K562 (cell line): ENCODE results near the gene LPCAT2. TPM values are rescaled to one million over a fixed set of nuclear protein-coding genes. Genes with fewer than 3 reads are reported as not detected.
A peak's percentile ranks its signal among the peaks of the same experiment; 100 is the strongest.

Experiments
- ATAC-seq: fragments of 200-7000 bp; cut with Tn5 transposase; 3 replicates; pipeline ENCODE4 v1.9.1; 2020; ENCODE audit warnings: moderate library complexity
- BruUV-seq: library from RNA; stranded (reverse); fragments of 400-500 nt; replicated peaks from 2 replicates; lab custom pipeline; 2021; lab: Mats Ljungman, UMichigan
- CTCF ChIA-PET: fragments of 300-600 bp; formaldehyde crosslinking; extraction: SDS; loops from one replicate; lab custom pipeline; 2021; ENCODE audit warnings: low intra/inter-chr PET ratio; lab: Yijun Ruan, JAX
- POLR2A ChIA-PET: fragments of 300-600, 350-650 bp; sonication (Branson Sonifier 250); formaldehyde crosslinking; extraction: SDS; loops from one replicate; lab custom pipeline; 2021; ENCODE audit warnings: antibody characterized with exemption, inconsistent platforms; lab: Yijun Ruan, JAX
- DNase-seq, 4 experiments: peaks; one replicate each; pipeline versions ENCODE4 v3.0.0 to v3.0.0-alpha.2; 2011 to 2018; ENCODE audit warnings: low spot score in 3 of 4, mixed read lengths in 3 of 4; ENCODE audit errors: extremely low read depth in 1 of 4
- FAIRE-seq: peaks from 2 replicates; lab custom pipeline; 2011; peaks lifted over from hg19 to GRCh38; lab: Jason Lieb, UNC
- H2AFZ ChIP-seq: 2 replicates; pipeline ENCODE4 v1.6.0; 2011; ENCODE audit warnings: low read depth, low read length, control low read depth, inconsistent platforms
- H3K27ac ChIP-seq: fragments of 200-600 bp; 3 replicates; pipeline ENCODE4 v1.8.0; 2011; ENCODE audit warnings: low read depth, mild to moderate bottlenecking, control low read depth, inconsistent platforms, low read length, moderate library complexity, mixed read lengths; ENCODE audit errors: extremely low read depth
- H3K27me3 ChIP-seq, 2 experiments: fragments of 300-600 bp in 1 of 2; 2 replicates in 1 of 2; 3 replicates in 1 of 2; pipeline versions ENCODE4 v1.6.0 to v1.8.0; 2011; ENCODE audit warnings: inconsistent platforms in 2 of 2, low read length in 2 of 2, mild to moderate bottlenecking in 1 of 2, mixed read lengths in 1 of 2, moderate library complexity in 1 of 2; ENCODE audit not compliant: control insufficient read depth in 2 of 2, insufficient read depth in 2 of 2
- H3K36me3 ChIP-seq: fragments of 300-600 bp; 3 replicates; pipeline ENCODE4 v1.8.0; 2011; ENCODE audit warnings: mild to moderate bottlenecking, low read length, inconsistent platforms; ENCODE audit not compliant: control insufficient read depth, insufficient read depth
- H3K4me1 ChIP-seq, 2 experiments: fragments of 200-600 bp in 1 of 2; replicated peaks in 1 of 2; 2 replicates in 1 of 2; 3 replicates in 1 of 2; pipeline versions ENCODE4 v1.5.1 to v1.8.0; 2011; ENCODE audit warnings: inconsistent platforms in 2 of 2, low read length in 2 of 2, mild to moderate bottlenecking in 1 of 2, mixed read lengths in 1 of 2, moderate library complexity in 1 of 2; ENCODE audit not compliant: control insufficient read depth in 2 of 2, insufficient read depth in 2 of 2
- H3K4me2 ChIP-seq: 2 replicates; pipeline ENCODE4 v1.6.1; 2011; ENCODE audit warnings: low read length, control low read depth, inconsistent platforms, mixed read lengths; ENCODE audit not compliant: insufficient read depth
- H3K4me3 ChIP-seq: fragments of 200-600 bp; sonication (generic), shearing (Covaris generic); 2 replicates; pipeline ENCODE4 v1.5.1; 2016; ENCODE audit warnings: control low read depth, inconsistent platforms
- H3K79me2 ChIP-seq: fragments of 200-600 bp; 3 replicates; pipeline ENCODE4 v1.8.0; 2011; ENCODE audit warnings: low read length, inconsistent platforms; ENCODE audit not compliant: control insufficient read depth, insufficient read depth
- H3K9ac ChIP-seq, 2 experiments: 2 replicates each; pipeline versions ENCODE4 v1.6.0 to v1.6.1; 2011; ENCODE audit warnings: low read depth in 2 of 2, low read length in 2 of 2, control low read depth in 1 of 2, inconsistent platforms in 1 of 2, mild to moderate bottlenecking in 1 of 2, mixed read lengths in 1 of 2; ENCODE audit not compliant: insufficient read depth in 1 of 2
- H3K9me1 ChIP-seq: one replicate; pipeline ENCODE4 v1.6.0; 2011; ENCODE audit warnings: inconsistent platforms, mild to moderate bottlenecking, low read length, moderate library complexity; ENCODE audit not compliant: control insufficient read depth, insufficient read depth
- H3K9me3 ChIP-seq: replicated peaks from 2 replicates; pipeline ENCODE4 v1.5.1; 2011; ENCODE audit warnings: low read depth, low read length, inconsistent platforms; ENCODE audit not compliant: control insufficient read depth, insufficient read depth
- H4K20me1 ChIP-seq: replicated peaks from 2 replicates; pipeline ENCODE4 v1.6.1; 2011; ENCODE audit warnings: low read length, inconsistent platforms, mixed read lengths; ENCODE audit not compliant: control insufficient read depth, insufficient read depth
- E2F1 ChIP-seq: sonication (generic); formaldehyde crosslinking; IDR thresholded peaks from 2 replicates; pipeline ENCODE4 v1.8.1; 2023; ENCODE audit warnings: mild to moderate bottlenecking, missing genetic modification reagents, moderate library complexity
- ESRRA ChIP-seq: fragments of 450-650 bp; IDR thresholded peaks from 2 replicates; pipeline ENCODE4 v1.6.1; 2014; ENCODE audit warnings: low read depth, mild to moderate bottlenecking, moderate library complexity, borderline replicate concordance
- MEF2D ChIP-seq: conservative IDR thresholded peaks from 2 replicates; pipeline ENCODE4 v1.6.1; 2016; ENCODE audit warnings: low read depth, missing genetic modification characterization, missing compliant biosample characterization
- NCOA2 ChIP-seq, 2 experiments: fragments of 450-650 bp; IDR thresholded peaks; 2 replicates each; pipeline ENCODE4 v1.6.1; 2018; ENCODE audit warnings: mild to moderate bottlenecking in 2 of 2, moderate library complexity in 1 of 2; ENCODE audit not compliant: partially characterized antibody in 2 of 2
- POLR2H ChIP-seq: IDR thresholded peaks from 2 replicates; pipeline ENCODE4 v1.6.1; 2016; ENCODE audit warnings: missing genetic modification characterization, low read depth, mild to moderate bottlenecking, control low read depth, missing compliant biosample characterization, moderate library complexity
- RAD21 ChIP-seq, 2 experiments: fragments of 250-450 bp in 1 of 2; fragments of 450-650 bp in 1 of 2; sonication (Bioruptor Pico) in 1 of 2; formaldehyde crosslinking in 1 of 2; IDR thresholded peaks in 1 of 2; conservative IDR thresholded peaks in 1 of 2; 2 replicates each; pipeline versions ENCODE4 v1.4.0 to v1.8.0; 2020 to 2022; ENCODE audit warnings: mild to moderate bottlenecking in 2 of 2, moderate library complexity in 1 of 2
- SRF ChIP-seq, 2 experiments: fragments of 250-450, 450-650 bp in 1 of 2; sonication (Bioruptor Pico) in 1 of 2; sonication (generic) in 1 of 2; formaldehyde crosslinking; IDR thresholded peaks; 2 replicates each; pipeline versions ENCODE4 v1.5.0 to v1.5.1; 2020 to 2022; ENCODE audit warnings: mild to moderate bottlenecking in 1 of 2, missing genetic modification reagents in 1 of 2
- TARDBP ChIP-seq: fragments of 450-650 bp; IDR thresholded peaks from 2 replicates; pipeline ENCODE4 v1.6.1; 2016
- TEAD4 ChIP-seq, 2 experiments: sonication (generic) in 1 of 2; formaldehyde crosslinking in 1 of 2; IDR thresholded peaks; 2 replicates each; pipeline versions ENCODE4 v1.6.1 to v1.8.0; 2012 to 2022; ENCODE audit warnings: borderline replicate concordance in 1 of 2, inconsistent platforms in 1 of 2, low read length in 1 of 2, mild to moderate bottlenecking in 1 of 2, missing genetic modification reagents in 1 of 2
- XRCC3 ChIP-seq: fragments of 450-650 bp; IDR thresholded peaks from 2 replicates; pipeline ENCODE4 v1.6.1; 2017; ENCODE audit warnings: mild to moderate bottlenecking, moderate library complexity
- ZFP36 ChIP-seq: fragments of 150-350 bp; IDR thresholded peaks from 2 replicates; pipeline ENCODE4 v1.6.1; 2018; ENCODE audit warnings: low read length, low read depth; ENCODE audit not compliant: partially characterized antibody
- ZNF12 ChIP-seq: sonication (generic); formaldehyde crosslinking; IDR thresholded peaks from 2 replicates; pipeline ENCODE4 v1.4.0; 2020; ENCODE audit warnings: mild to moderate bottlenecking, missing genetic modification reagents
- ZNF140 ChIP-seq: fragments of 250-450 bp; sonication (Bioruptor Pico); IDR thresholded peaks from 2 replicates; pipeline ENCODE4 v1.8.0; 2021; ENCODE audit warnings: moderate library complexity, mild to moderate bottlenecking, inconsistent platforms
- ZNF282 ChIP-seq: sonication (generic); formaldehyde crosslinking; IDR thresholded peaks from 2 replicates; pipeline ENCODE4 v1.8.1; 2023; ENCODE audit warnings: missing genetic modification reagents
- ZNF764 ChIP-seq: fragments of 250-450 bp; sonication (Bioruptor Pico); IDR thresholded peaks from 2 replicates; pipeline ENCODE4 v1.4.0; 2020; ENCODE audit warnings: low read depth, mild to moderate bottlenecking, moderate library complexity
- WGBS: fragments of 100-300 bp; shearing (Covaris generic); methylation state at CpG from one replicate; pipeline ENCODE4 v1.1.6; 2016; ENCODE audit warnings: low coverage, mixed read lengths; ENCODE audit not compliant: insufficient coverage; ENCODE audit errors: missing lambda C conversion rate; 5-methylcytosine and 5-hydroxymethylcytosine counted together
- in situ Hi-C: fragments of 300-500 bp; cut with MboI; formaldehyde crosslinking; loops from 4 replicates; pipeline ENCODE4 v1.15.0; 2018; ENCODE audit warnings: inconsistent platforms, mixed read lengths
- intact Hi-C: fragments of 100-400 bp; cut with micrococcal nuclease; formaldehyde crosslinking; loops from 2 replicates; pipeline ENCODE4 v1.14.2; 2022
- polyA plus RNA-seq, 8 experiments: library from polyadenylated mRNA; depleted of rRNA in 4 of 8; stranded (reverse) in 5 of 8; unstranded in 3 of 8; fragments of >200 nt; fragmentation: Nextera tagmentation in 2 of 8; fragmentation: Illumina TruSeq in 1 of 8; extraction: Ambion mirVana in 2 of 8; extraction: Trizol in 1 of 8; gene quantifications; 2 replicates each; pipeline versions ENCODE4 v1.2.1 to v1.2.3, GENCODE V29; 2011 to 2014; ENCODE audit warnings: inconsistent platforms in 1 of 8, missing spikeins in 1 of 8
- total RNA-seq, 7 experiments: library from RNA; depleted of rRNA in 6 of 7; stranded (reverse); fragments of >200 nt in 6 of 7; fragmentation: Illumina TruSeq in 2 of 7; extraction: Trizol in 2 of 7; gene quantifications; 2 replicates each; pipeline versions ENCODE4 v1.2.1 to v1.2.3, GENCODE V29; 2011 to 2021; ENCODE audit warnings: low replicate concordance in 1 of 7
- TF ChIP-seq, protein P1 (sequence below), 3 experiments: IDR thresholded peaks in 2 of 3; conservative IDR thresholded peaks in 1 of 3; 2 replicates each; pipeline ENCODE4 v1.5.1; 2011 to 2012; ENCODE audit warnings: low read length in 3 of 3, mild to moderate bottlenecking in 3 of 3, control low read depth in 2 of 3, improper control_type of control experiment in 1 of 3, inconsistent platforms in 1 of 3, low read depth in 1 of 3, mixed read lengths in 1 of 3, moderate library complexity in 1 of 3; ENCODE audit not compliant: insufficient read depth in 2 of 3

Gene LPCAT2
- total and polyA plus RNA-seq, 9 of the 15 experiments (the other 6 are each of a cell fraction or from before 2014, with no cell fraction given) = 2.9 to 15.0 (median 7.3) TPM

DNA sequence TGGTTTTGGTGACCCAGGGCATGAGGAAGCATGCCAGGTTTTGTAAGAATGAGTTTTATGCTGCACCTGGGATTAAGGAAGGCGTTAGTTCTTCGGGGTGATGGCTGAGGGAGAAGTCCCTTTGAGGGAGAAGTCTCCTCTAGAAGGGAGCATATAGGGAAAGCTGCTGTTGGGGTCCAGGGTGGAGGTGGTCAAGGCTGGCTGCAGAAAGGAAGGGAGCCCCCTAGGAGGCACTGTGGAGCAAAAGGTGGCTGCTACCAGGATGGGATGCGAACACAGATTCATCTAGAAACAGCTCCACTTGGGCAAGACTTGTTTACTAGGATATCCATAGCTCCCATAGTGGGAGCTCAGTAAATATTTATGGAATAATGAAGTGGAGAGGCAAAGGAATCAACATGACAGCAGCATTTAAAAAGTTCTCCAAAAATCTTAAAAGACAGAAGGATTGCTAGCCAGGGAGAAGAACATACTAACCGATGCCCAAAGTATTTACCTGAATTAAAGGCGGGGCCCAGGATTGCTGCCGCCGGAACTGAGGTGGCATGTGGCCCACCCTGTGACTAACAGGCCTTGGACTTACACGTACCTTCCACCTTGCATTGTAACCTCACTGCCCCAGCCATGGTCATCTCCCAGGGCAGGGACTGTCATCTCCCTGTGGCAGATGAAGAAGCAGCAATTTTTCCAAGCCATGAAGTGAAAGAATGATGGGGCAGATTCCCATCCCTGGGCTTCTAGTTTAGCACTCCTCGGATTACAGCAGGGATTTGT lies 7.1 kb upstream of the LPCAT2 start:
- Histone ChIP-seq H3K27ac (no peak overlapping the region), H4K20me1 (no peaks in the 10 kb centered on the region), H3K9ac (no peak overlapping the region), H3K9me3 (no peaks in the 10 kb centered on the region), H3K4me1 (peaks cover 4 to 17% of the 10 kb centered on the region in 2 experiments; a peak in 3 of 5 replicates), H3K4me3 (no peak overlapping the region), H3K36me3 (no peaks in the 10 kb centered on the region), H3K27me3 (peaks cover 0 to 19% of the 10 kb centered on the region in 2 experiments; a peak in 4 of 5 replicates), H3K4me2 (no peak overlapping the region), H3K9me1 (no peaks in the 10 kb centered on the region), H2AFZ (no peak overlapping the region), H3K79me2 (no peaks in the 10 kb centered on the region)
- no TSS peak for BruUV-seq
- CTCF ChIA-PET = no interaction called here
- no peak for FAIRE-seq
- 21% methylated on average over 9 of the region's 9 CpGs for WGBS
- intact Hi-C loops = no loop called here
- in situ Hi-C loops = no loop called here
- DNase-seq = peak; percentile 24 to 45 (median 40)
- POLR2A ChIA-PET = no interaction called here
- TF ChIP-seq ZNF764 (CRISPR knock-in tag) (0 out of 2 replicates have a peak, but pooled peaks have one; percentile 55), TARDBP (no peak), SRF (CRISPR knock-in tag; IDR thresholded peaks at IDR 0.05) (peak in 1 of 2 experiments; percentile 91; a peak in 1 of 4 replicates), XRCC3 (no peak), ESRRA (no peak), ZNF12 (CRISPR knock-in tag) (no peak), RAD21 (CRISPR knock-in tag; conservative IDR thresholded peaks at IDR 0.05 in 1 of 2, IDR thresholded peaks at IDR 0.05 in 1 of 2) (0 out of 4 replicates have a peak, but pooled peaks of 1 of the 2 experiments have one; percentile 21), ZNF282 (no peak), TEAD4 (IDR thresholded peaks at IDR 0.05; ENCODE audit: low read length) (no peak), TEAD4 (CRISPR knock-in tag; IDR thresholded peaks at IDR 0.05; ENCODE audit: borderline replicate concordance) (no peak), NCOA2 (IDR thresholded peaks at IDR 0.05; ENCODE audit: partially characterized antibody in 2 of 2) (no peak), MEF2D (tag) (no peak), POLR2H (tag) (no peak), ZFP36 (no peak), ZNF140 (no peak), E2F1 (CRISPR knock-in tag) (no peak)
- TF ChIP-seq, protein P1, sequence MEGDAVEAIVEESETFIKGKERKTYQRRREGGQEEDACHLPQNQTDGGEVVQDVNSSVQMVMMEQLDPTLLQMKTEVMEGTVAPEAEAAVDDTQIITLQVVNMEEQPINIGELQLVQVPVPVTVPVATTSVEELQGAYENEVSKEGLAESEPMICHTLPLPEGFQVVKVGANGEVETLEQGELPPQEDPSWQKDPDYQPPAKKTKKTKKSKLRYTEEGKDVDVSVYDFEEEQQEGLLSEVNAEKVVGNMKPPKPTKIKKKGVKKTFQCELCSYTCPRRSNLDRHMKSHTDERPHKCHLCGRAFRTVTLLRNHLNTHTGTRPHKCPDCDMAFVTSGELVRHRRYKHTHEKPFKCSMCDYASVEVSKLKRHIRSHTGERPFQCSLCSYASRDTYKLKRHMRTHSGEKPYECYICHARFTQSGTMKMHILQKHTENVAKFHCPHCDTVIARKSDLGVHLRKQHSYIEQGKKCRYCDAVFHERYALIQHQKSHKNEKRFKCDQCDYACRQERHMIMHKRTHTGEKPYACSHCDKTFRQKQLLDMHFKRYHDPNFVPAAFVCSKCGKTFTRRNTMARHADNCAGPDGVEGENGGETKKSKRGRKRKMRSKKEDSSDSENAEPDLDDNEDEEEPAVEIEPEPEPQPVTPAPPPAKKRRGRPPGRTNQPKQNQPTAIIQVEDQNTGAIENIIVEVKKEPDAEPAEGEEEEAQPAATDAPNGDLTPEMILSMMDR (IDR thresholded peaks at IDR 0.05 in 2 of 3, conservative IDR thresholded peaks at IDR 0.05 in 1 of 3; ENCODE audit: insufficient read depth in 2 of 3, low read depth in 1 of 3, low read length in 3 of 3) = peak; percentile 20 to 44 (median 37); a peak in 2 of 6 replicates
- ATAC-seq = peak; percentile 72
